ENCODE data around the gene ITSN1.

DNA sequence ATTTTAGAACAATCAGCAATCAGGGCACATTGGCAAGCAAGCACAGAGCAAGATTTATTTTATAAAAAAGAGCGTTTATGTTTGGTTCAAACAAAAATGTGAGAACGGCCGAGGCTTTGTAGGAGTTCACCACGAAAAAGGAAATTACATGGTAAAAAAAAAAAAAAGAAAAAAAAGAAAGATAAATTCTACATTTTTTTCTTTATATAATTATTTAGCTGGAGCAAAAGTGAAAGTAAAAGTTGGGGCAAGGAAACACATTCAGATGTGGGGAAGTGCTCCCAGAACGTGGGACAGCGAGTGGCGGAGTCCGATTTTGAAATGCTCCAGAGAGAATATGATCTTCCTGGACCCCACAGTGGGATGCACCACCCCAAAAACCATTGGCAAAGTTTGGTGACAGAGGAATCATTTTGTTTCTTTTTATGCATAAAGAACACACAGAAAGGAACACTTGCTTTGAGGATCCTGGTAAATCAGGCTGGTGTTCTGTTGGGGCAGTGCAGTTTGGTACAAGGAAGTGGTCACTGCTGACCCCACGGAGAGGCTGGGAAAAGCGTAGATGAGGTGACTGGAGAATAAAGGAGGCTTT, 289.6 kb downstream of the ITSN1 start:
- TF ChIP-seq, protein P1, sequence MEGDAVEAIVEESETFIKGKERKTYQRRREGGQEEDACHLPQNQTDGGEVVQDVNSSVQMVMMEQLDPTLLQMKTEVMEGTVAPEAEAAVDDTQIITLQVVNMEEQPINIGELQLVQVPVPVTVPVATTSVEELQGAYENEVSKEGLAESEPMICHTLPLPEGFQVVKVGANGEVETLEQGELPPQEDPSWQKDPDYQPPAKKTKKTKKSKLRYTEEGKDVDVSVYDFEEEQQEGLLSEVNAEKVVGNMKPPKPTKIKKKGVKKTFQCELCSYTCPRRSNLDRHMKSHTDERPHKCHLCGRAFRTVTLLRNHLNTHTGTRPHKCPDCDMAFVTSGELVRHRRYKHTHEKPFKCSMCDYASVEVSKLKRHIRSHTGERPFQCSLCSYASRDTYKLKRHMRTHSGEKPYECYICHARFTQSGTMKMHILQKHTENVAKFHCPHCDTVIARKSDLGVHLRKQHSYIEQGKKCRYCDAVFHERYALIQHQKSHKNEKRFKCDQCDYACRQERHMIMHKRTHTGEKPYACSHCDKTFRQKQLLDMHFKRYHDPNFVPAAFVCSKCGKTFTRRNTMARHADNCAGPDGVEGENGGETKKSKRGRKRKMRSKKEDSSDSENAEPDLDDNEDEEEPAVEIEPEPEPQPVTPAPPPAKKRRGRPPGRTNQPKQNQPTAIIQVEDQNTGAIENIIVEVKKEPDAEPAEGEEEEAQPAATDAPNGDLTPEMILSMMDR (IDR thresholded peaks at IDR 0.05 in 4 of 5, conservative IDR thresholded peaks at IDR 0.05 in 1 of 5): no peak
- no peak for TF ChIP-seq POLR2A (IDR thresholded peaks at IDR 0.05)

Measured in gastrocnemius medialis (tissue), 4 donors.